Activated CD4-positive, CD25-positive, alpha-beta regulatory T cell (primary cell): ENCODE data around the gene PAX2.

Source experiments
- DNase-seq, 4 experiments: peaks; one replicate each; lab custom pipeline; 2025; lab: John Stamatoyannopoulos, UW

PAX2 gene

GRCh38 chr10:100791369-100792058 lies 46.1 kb downstream of the PAX2 start:
- DNase-seq = no peak

- no peak for DNase-seq
Observed at GRCh38 chr10:100792574-100792973, 47.2 kb downstream of the PAX2 start.

- DNase-seq = no peak
Observed at GRCh38 chr10:100793055-100793454, 47.7 kb downstream of the PAX2 start.

GRCh38 chr10:100799881-100800280 lies 54.5 kb downstream of the PAX2 start:
- no peak for DNase-seq

- DNase-seq = no peak
Observed at GRCh38 chr10:100800931-100801330, 55.5 kb downstream of the PAX2 start.

- DNase-seq = no peak
Observed at GRCh38 chr10:100802196-100802595, 56.8 kb downstream of the PAX2 start.

- DNase-seq = no peak
Observed at GRCh38 chr10:100802607-100803006, 57.2 kb downstream of the PAX2 start.

GRCh38 chr10:100803492-100803891 lies 58.1 kb downstream of the PAX2 start:
- no peak for DNase-seq

GRCh38 chr10:100803908-100804307 lies 58.5 kb downstream of the PAX2 start:
- DNase-seq = no peak

- no peak for DNase-seq
Observed at GRCh38 chr10:100805543-100806355, 60.4 kb downstream of the PAX2 start.

- no peak for DNase-seq
Observed at GRCh38 chr10:100806356-100806645, 60.9 kb downstream of the PAX2 start.

GRCh38 chr10:100807241-100807951 lies 62.0 kb downstream of the PAX2 start:
- DNase-seq = no peak

- no peak for DNase-seq
Observed at GRCh38 chr10:100808876-100809275, 63.5 kb downstream of the PAX2 start.

- no peak for DNase-seq
Observed at GRCh38 chr10:100810091-100810834, 64.9 kb downstream of the PAX2 start.

GRCh38 chr10:100810835-100811116 lies 65.4 kb downstream of the PAX2 start:
- no peak for DNase-seq

GRCh38 chr10:100811261-100811660 lies 65.9 kb downstream of the PAX2 start:
- DNase-seq = no peak

GRCh38 chr10:100811752-100812750 lies 66.7 kb downstream of the PAX2 start:
- DNase-seq = no peak

- DNase-seq = no peak
Observed at GRCh38 chr10:100812978-100813377, 67.6 kb downstream of the PAX2 start.

GRCh38 chr10:100814751-100815474 lies 69.5 kb downstream of the PAX2 start:
- DNase-seq = no peak

- DNase-seq = no peak
Observed at GRCh38 chr10:100816671-100817070, 71.3 kb downstream of the PAX2 start.
